SK-N-SH (cell line): ENCODE measurements around the gene MADD. TPM values are rescaled to one million over a fixed set of nuclear protein-coding genes. Genes with fewer than 3 reads are reported as not detected.
A peak's percentile ranks its signal among the peaks of the same experiment; 100 is the strongest.

Source experiments
- CTCF ChIA-PET: fragments of 300-600, 350-600 bp; formaldehyde crosslinking; extraction: SDS; loops from one replicate; lab custom pipeline; 2021; lab: Yijun Ruan, JAX
- POLR2A ChIA-PET: fragments of 350-600 bp; sonication (Branson Sonifier 250); formaldehyde crosslinking; extraction: SDS; loops from one replicate; lab custom pipeline; 2020; ENCODE audit warnings: antibody characterized with exemption, inconsistent platforms; lab: Yijun Ruan, JAX
- DNase-seq: peaks from one replicate; pipeline ENCODE4 v3.0.0; 2012
- H2AFZ ChIP-seq: fragments of 200-600 bp; sonication (generic); 2 replicates; pipeline ENCODE4 v1.8.1; 2016; ENCODE audit warnings: antibody characterized with exemption, mild to moderate bottlenecking, low read depth
- H3F3A ChIP-seq: fragments of 200-600 bp; sonication (generic); replicated peaks from 2 replicates; pipeline ENCODE3; 2016; ENCODE audit warnings: antibody characterized with exemption, mild to moderate bottlenecking; ENCODE audit not compliant: insufficient read depth
- H3K27ac ChIP-seq, 2 experiments: fragments of 200-500 bp in 1 of 2; fragments of 200-600 bp in 1 of 2; sonication (Bioruptor generic) in 1 of 2; sonication (generic), shearing (Covaris generic) in 1 of 2; 2 replicates each; pipeline versions ENCODE4 v1.5.1 to v1.6.1; 2014 to 2016; ENCODE audit warnings: low read depth in 2 of 2, inconsistent platforms in 1 of 2, low read length in 1 of 2, mild to moderate bottlenecking in 1 of 2, mixed read lengths in 1 of 2
- H3K27me3 ChIP-seq: fragments of 200-600 bp; sonication (generic), shearing (Covaris generic); 2 replicates; pipeline ENCODE4 v1.6.1; 2016; ENCODE audit warnings: mixed run types; ENCODE audit not compliant: insufficient read depth
- H3K36me3 ChIP-seq, 2 experiments: fragments of 200-500 bp in 1 of 2; fragments of 200-600 bp in 1 of 2; sonication (Bioruptor generic) in 1 of 2; sonication (generic) in 1 of 2; replicated peaks in 1 of 2; 2 replicates each; pipeline versions ENCODE3 to v1.5.1; 2014 to 2016; ENCODE audit warnings: low read length in 1 of 2, mild to moderate bottlenecking in 1 of 2; ENCODE audit not compliant: insufficient read depth in 2 of 2, control insufficient read depth in 1 of 2
- H3K4me1 ChIP-seq, 2 experiments: fragments of 200-500 bp in 1 of 2; fragments of 200-600 bp in 1 of 2; sonication (Bioruptor generic) in 1 of 2; sonication (generic), shearing (Covaris generic) in 1 of 2; 2 replicates each; pipeline versions ENCODE4 v1.5.1 to v1.6.1; 2014 to 2016; ENCODE audit warnings: low read depth in 1 of 2, low read length in 1 of 2, mixed run types in 1 of 2; ENCODE audit not compliant: insufficient read depth in 2 of 2, control insufficient read depth in 1 of 2
- H3K4me2 ChIP-seq: fragments of 200-600 bp; sonication (generic), shearing (Covaris generic); 2 replicates; pipeline ENCODE4 v1.6.1; 2017; ENCODE audit warnings: mixed run types
- H3K4me3 ChIP-seq, 2 experiments: fragments of 200-500 bp in 1 of 2; fragments of 200-600 bp in 1 of 2; sonication (Bioruptor generic) in 1 of 2; sonication (generic), shearing (Covaris generic) in 1 of 2; 2 replicates each; pipeline versions ENCODE4 v1.5.1 to v1.8.1; 2014 to 2016; ENCODE audit warnings: low read depth in 2 of 2, inconsistent platforms in 1 of 2, low read length in 1 of 2, mild to moderate bottlenecking in 1 of 2, mixed read lengths in 1 of 2, moderate library complexity in 1 of 2
- H3K79me2 ChIP-seq: fragments of 200-600 bp; sonication (generic); 2 replicates; pipeline ENCODE4 v1.8.1; 2017; ENCODE audit warnings: mild to moderate bottlenecking; ENCODE audit not compliant: insufficient read depth
- H3K9ac ChIP-seq: fragments of 200-600 bp; sonication (generic); 2 replicates; pipeline ENCODE4 v1.6.1; 2017; ENCODE audit warnings: mixed run types
- H3K9me2 ChIP-seq: fragments of 200-600 bp; sonication (generic); 2 replicates; pipeline ENCODE4 v1.6.1; 2017; ENCODE audit warnings: mixed run types
- H3K9me3 ChIP-seq: fragments of 200-600 bp; sonication (generic); 2 replicates; pipeline ENCODE4 v1.6.1; 2017; ENCODE audit warnings: mixed run types, mild to moderate bottlenecking, moderate library complexity
- H4K20me1 ChIP-seq: fragments of 200-600 bp; sonication (generic); 2 replicates; pipeline ENCODE4 v1.6.1; 2017; ENCODE audit warnings: mild to moderate bottlenecking, mixed run types; ENCODE audit not compliant: insufficient read depth
- ELF1 ChIP-seq: IDR thresholded peaks from 2 replicates; pipeline ENCODE4 v1.4.0; 2012
- EZH2phosphoT487 ChIP-seq: fragments of 200-600 bp; sonication (generic); IDR thresholded peaks from 2 replicates; pipeline ENCODE4 v1.6.1; 2017; ENCODE audit warnings: low read depth, mixed run types, mild to moderate bottlenecking, antibody characterized with exemption, moderate library complexity, borderline replicate concordance
- FOXJ3 ChIP-seq: sonication (generic); formaldehyde crosslinking; IDR thresholded peaks from 2 replicates; pipeline ENCODE4 v1.5.1; 2020; ENCODE audit warnings: mild to moderate bottlenecking, missing genetic modification reagents
- FOXM1 ChIP-seq: IDR thresholded peaks from 2 replicates; pipeline ENCODE4 v1.4.0; 2012; ENCODE audit warnings: low read depth, mild to moderate bottlenecking
- GATA2 ChIP-seq: sonication (generic); formaldehyde crosslinking; IDR thresholded peaks from 2 replicates; pipeline ENCODE4 v1.5.0; 2020; ENCODE audit warnings: mild to moderate bottlenecking, missing genetic modification reagents
- IRF3 ChIP-seq: fragments of 150-350 bp; IDR thresholded peaks from 2 replicates; pipeline ENCODE4 v1.6.1; 2016; ENCODE audit warnings: mild to moderate bottlenecking, low read depth, low read length
- JUND ChIP-seq: IDR thresholded peaks from 2 replicates; pipeline ENCODE4 v1.4.0; 2012
- MAX ChIP-seq: IDR thresholded peaks from 2 replicates; pipeline ENCODE4 v1.4.0; 2012; ENCODE audit warnings: low read depth
- MEF2A ChIP-seq: IDR thresholded peaks from 2 replicates; pipeline ENCODE4 v1.4.0; 2012; ENCODE audit warnings: low read depth, borderline replicate concordance
- POLR2AphosphoS5 ChIP-seq: IDR thresholded peaks from 2 replicates; pipeline ENCODE4 v1.6.1; 2012; ENCODE audit warnings: low read depth, low read length
- RAD21 ChIP-seq: IDR thresholded peaks from 2 replicates; pipeline ENCODE4 v1.6.1; 2012; ENCODE audit warnings: mild to moderate bottlenecking, low read length
- RCOR1 ChIP-seq: fragments of 150-350 bp; IDR thresholded peaks from 2 replicates; pipeline ENCODE4 v1.6.1; 2017; ENCODE audit warnings: antibody characterized with exemption, low read length
- RFX5 ChIP-seq: IDR thresholded peaks from 2 replicates; pipeline ENCODE4 v1.6.1; 2012; ENCODE audit warnings: mild to moderate bottlenecking, improper control_type of control experiment, low read length
- SIN3A ChIP-seq: IDR thresholded peaks from 2 replicates; pipeline ENCODE4 v1.6.1; 2012; ENCODE audit warnings: low read depth, mild to moderate bottlenecking, low read length, moderate library complexity, borderline replicate concordance
- SMC3 ChIP-seq: IDR thresholded peaks from 2 replicates; pipeline ENCODE4 v1.6.1; 2012; ENCODE audit warnings: low read depth, low read length, improper control_type of control experiment
- ZBTB33 ChIP-seq: IDR thresholded peaks from 2 replicates; pipeline ENCODE4 v1.4.0; 2012; ENCODE audit warnings: low read depth, borderline replicate concordance
- WGBS: methylation state at CpG from one replicate; pipeline ENCODE4 v1.1.6; 2017; ENCODE audit warnings: low lambda C conversion rate; 5-methylcytosine and 5-hydroxymethylcytosine counted together
- polyA plus RNA-seq, 3 experiments: library from polyadenylated mRNA; depleted of rRNA; stranded (reverse); fragments of >200 nt; gene quantifications; 2 replicates each; pipeline ENCODE4 v1.2.3, GENCODE V29; 2012
- TF ChIP-seq, protein P1 (sequence below): fragments of 200-600 bp; sonication (generic); IDR thresholded peaks from 2 replicates; pipeline ENCODE4 v1.6.1; 2017; ENCODE audit warnings: antibody characterized with exemption, mild to moderate bottlenecking, moderate library complexity
- TF ChIP-seq, protein P2 (sequence below): fragments of 150-350 bp; IDR thresholded peaks from 2 replicates; pipeline ENCODE4 v1.6.1; 2017; ENCODE audit warnings: antibody characterized with exemption, low read length, low read depth, borderline replicate concordance

The MADD gene
- polyA plus RNA-seq, 1 of the 3 experiments (the other 2 are of a cell fraction) = 16.4 TPM

- 71% methylated on average over 7 of the region's 8 CpGs for WGBS
- Histone ChIP-seq H3K9me3 (no peaks in the 10 kb centered on the region), H3K4me2 (no peak overlapping the region), H4K20me1 (no peaks in the 10 kb centered on the region), H3F3A (no peaks in the 10 kb centered on the region), H3K4me1 (peaks cover 0 to 7% of the 10 kb centered on the region in 2 experiments; a peak in 1 of 4 replicates), H3K27ac (no peak overlapping the region), H2AFZ (no peak overlapping the region), H3K27me3 (no peaks in the 10 kb centered on the region), H3K4me3 (no peak overlapping the region), H3K79me2 (no peaks in the 10 kb centered on the region), H3K36me3 (no peaks in the 10 kb centered on the region), H3K9ac (no peak overlapping the region), H3K9me2 (no peaks in the 10 kb centered on the region)
- DNase-seq = peak; percentile 65
- TF ChIP-seq RCOR1 (no peak), JUND (no peak), SMC3 (peak; percentile 37; the same call in 1 of the 2 replicates), MAX (no peak), GATA2 (no peak), RAD21 (peak; percentile 61), IRF3 (no peak)
- TF ChIP-seq, protein P1, sequence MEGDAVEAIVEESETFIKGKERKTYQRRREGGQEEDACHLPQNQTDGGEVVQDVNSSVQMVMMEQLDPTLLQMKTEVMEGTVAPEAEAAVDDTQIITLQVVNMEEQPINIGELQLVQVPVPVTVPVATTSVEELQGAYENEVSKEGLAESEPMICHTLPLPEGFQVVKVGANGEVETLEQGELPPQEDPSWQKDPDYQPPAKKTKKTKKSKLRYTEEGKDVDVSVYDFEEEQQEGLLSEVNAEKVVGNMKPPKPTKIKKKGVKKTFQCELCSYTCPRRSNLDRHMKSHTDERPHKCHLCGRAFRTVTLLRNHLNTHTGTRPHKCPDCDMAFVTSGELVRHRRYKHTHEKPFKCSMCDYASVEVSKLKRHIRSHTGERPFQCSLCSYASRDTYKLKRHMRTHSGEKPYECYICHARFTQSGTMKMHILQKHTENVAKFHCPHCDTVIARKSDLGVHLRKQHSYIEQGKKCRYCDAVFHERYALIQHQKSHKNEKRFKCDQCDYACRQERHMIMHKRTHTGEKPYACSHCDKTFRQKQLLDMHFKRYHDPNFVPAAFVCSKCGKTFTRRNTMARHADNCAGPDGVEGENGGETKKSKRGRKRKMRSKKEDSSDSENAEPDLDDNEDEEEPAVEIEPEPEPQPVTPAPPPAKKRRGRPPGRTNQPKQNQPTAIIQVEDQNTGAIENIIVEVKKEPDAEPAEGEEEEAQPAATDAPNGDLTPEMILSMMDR = peak; percentile 41
- TF ChIP-seq, protein P2, sequence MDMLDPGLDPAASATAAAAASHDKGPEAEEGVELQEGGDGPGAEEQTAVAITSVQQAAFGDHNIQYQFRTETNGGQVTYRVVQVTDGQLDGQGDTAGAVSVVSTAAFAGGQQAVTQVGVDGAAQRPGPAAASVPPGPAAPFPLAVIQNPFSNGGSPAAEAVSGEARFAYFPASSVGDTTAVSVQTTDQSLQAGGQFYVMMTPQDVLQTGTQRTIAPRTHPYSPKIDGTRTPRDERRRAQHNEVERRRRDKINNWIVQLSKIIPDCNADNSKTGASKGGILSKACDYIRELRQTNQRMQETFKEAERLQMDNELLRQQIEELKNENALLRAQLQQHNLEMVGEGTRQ = no peak
- ChIA-PET POLR2A (no interaction called here), CTCF (interaction anchor here (0.8 to 4.7 kb wide), 6 partner anchors 24 to 186 kb away, joined by 3 to 28 read pairs (median 4); partner anchors contain the start of gene NR1H3)
Observed at GRCh38 chr11:47348859-47349258, 78.9 kb downstream of the MADD start.

- Histone ChIP-seq H3K9me3 (no peaks in the 10 kb centered on the region), H2AFZ (no peak overlapping the region), H3K4me2 (no peak overlapping the region), H3K4me1 (peaks cover 0 to 7% of the 10 kb centered on the region in 2 experiments; a peak in 1 of 4 replicates), H3K4me3 (no peak overlapping the region), H3F3A (no peaks in the 10 kb centered on the region), H3K9ac (no peak overlapping the region), H4K20me1 (no peaks in the 10 kb centered on the region), H3K36me3 (no peaks in the 10 kb centered on the region), H3K9me2 (no peaks in the 10 kb centered on the region), H3K27ac (no peak overlapping the region), H3K27me3 (no peaks in the 10 kb centered on the region), H3K79me2 (no peaks in the 10 kb centered on the region)
- POLR2A ChIA-PET = no interaction called here
- 83% methylated on average over 11 of the region's 23 CpGs for WGBS
- CTCF ChIA-PET = interaction anchor here (0.6 to 4.7 kb wide), 8 partner anchors 20 to 520 kb away, joined by 3 to 28 read pairs (median 4); partner anchors contain the start of gene NR1H3
- DNase-seq = no peak
- TF ChIP-seq MEF2A (no peak), POLR2AphosphoS5 (no peak), EZH2phosphoT487 (no peak), RCOR1 (no peak), SIN3A (no peak), FOXJ3 (no peak), ELF1 (no peak), RFX5 (no peak), MAX (no peak), ZBTB33 (no peak), FOXM1 (no peak)
- TF ChIP-seq, protein P1 = no peak
Observed at GRCh38 chr11:47349521-47350095, 79.7 kb downstream of the MADD start.
